T-helper 1 cell treated with Interleukin-12 subunit alpha and Interleukin-12 subunit beta and Interleukin-4 antibody, amounts not matched to agents 30 μg/mL and 1 μg/mL, for 36 hours (primary cell): ENCODE results near the gene CARD19.
A peak's percentile ranks its signal among the peaks of the same experiment; 100 is the strongest.
"Not testable (repeated sequence)": the region's sequence is repeated elsewhere in the genome, so short reads cannot be mapped to it uniquely, and the experiment has no call there.

ENCODE experiments used
- H3K27ac Mint-ChIP-seq: one replicate; pipeline ENCODE4 v1.8.0; 2021; ENCODE audit warnings: mild to moderate bottlenecking, mixed read lengths
- H3K27me3 Mint-ChIP-seq: one replicate; pipeline ENCODE4 v1.8.0; 2021; ENCODE audit warnings: low read depth, mixed read lengths
- H3K36me3 Mint-ChIP-seq: one replicate; pipeline ENCODE4 v1.8.0; 2021; ENCODE audit warnings: low read depth, mixed read lengths
- H3K4me1 Mint-ChIP-seq: one replicate; pipeline ENCODE4 v1.8.0; 2021; ENCODE audit warnings: low read depth, mixed read lengths
- H3K4me3 Mint-ChIP-seq: one replicate; pipeline ENCODE4 v1.8.0; 2021; ENCODE audit warnings: mild to moderate bottlenecking, moderate library complexity, mixed read lengths
- H3K9me3 Mint-ChIP-seq: one replicate; pipeline ENCODE4 v1.8.0; 2021; ENCODE audit warnings: mixed read lengths

Gene CARD19

GRCh38 chr9:93132287-93132927 lies 36.4 kb downstream of the CARD19 start:
- Mint-ChIP-seq H3K4me1 (peaks cover 45% of the 10 kb centered on the region), H3K36me3 (peaks cover 6% of the 10 kb centered on the region), H3K27me3 (no peaks in the 10 kb centered on the region), H3K9me3 (no peaks in the 10 kb centered on the region), H3K27ac (peak overlapping the region; percentile 92), H3K4me3 (peak overlapping the region; percentile 90)

- Mint-ChIP-seq H3K4me3 (peak overlapping the region; percentile 90), H3K36me3 (peaks cover 6% of the 10 kb centered on the region), H3K4me1 (peaks cover 49% of the 10 kb centered on the region), H3K27me3 (no peaks in the 10 kb centered on the region), H3K27ac (peak overlapping the region; percentile 92), H3K9me3 (no peaks in the 10 kb centered on the region)
Measured at GRCh38 chr9:93132946-93133680, 37.1 kb downstream of the CARD19 start.

GRCh38 chr9:93133681-93134014 lies 37.6 kb downstream of the CARD19 start:
- H3K27ac Mint-ChIP-seq: peak overlapping the region; percentile 92
- H3K4me3 Mint-ChIP-seq: peak overlapping the region; percentile 90
- H3K4me1 Mint-ChIP-seq: peaks cover 51% of the 10 kb centered on the region
- peaks cover 4% of the 10 kb centered on the region for H3K9me3 Mint-ChIP-seq
- H3K36me3 Mint-ChIP-seq: peaks cover 4% of the 10 kb centered on the region
- no peaks in the 10 kb centered on the region for H3K27me3 Mint-ChIP-seq

GRCh38 chr9:93134015-93134739 lies 38.2 kb downstream of the CARD19 start, which contains the start of gene NINJ1:
Gene NINJ1, minus strand, starts transcription at chr9:93134251. Its CDS starts 34 bp downstream, at chr9:93134217.
- peak within 1 kb of the TSS; percentile 92 for H3K27ac Mint-ChIP-seq

DNA sequence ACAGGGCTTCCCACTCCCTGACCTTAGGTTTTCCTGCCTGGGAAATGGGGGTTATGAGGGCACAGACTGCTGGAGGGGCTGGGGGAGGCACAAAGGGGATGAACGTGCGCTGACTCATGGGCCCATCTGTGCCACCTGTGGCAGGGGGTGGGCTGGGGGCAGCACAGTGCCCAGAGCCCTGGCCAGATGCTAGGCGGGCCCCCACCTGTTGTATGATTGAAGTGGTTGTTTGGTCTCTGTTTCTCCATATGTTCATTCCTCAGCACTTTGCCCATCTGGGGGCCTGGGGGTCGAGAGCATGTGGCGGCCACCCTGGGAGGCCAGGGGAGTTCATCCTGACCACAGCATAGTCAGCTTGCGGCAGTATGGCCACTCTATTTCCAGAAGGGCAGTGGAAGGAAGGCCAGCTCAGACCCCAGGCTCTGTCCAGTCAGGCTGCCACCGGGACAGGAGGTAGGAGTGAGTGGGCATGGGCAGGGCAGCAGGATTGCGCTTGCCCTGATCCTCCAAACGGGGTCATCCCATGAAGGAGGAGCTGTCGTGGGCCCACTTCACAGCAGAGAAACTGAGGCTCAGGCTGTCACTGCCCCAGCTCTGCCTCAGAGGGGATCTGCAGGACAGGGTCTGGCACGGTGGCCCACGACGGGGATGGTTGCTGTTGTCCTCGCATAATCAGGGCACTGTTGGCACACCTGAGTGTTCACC lies 38.9 kb downstream of the CARD19 start:
- peaks cover 4% of the 10 kb centered on the region for H3K9me3 Mint-ChIP-seq
- H3K4me3 Mint-ChIP-seq: peak overlapping the region; percentile 84
- H3K36me3 Mint-ChIP-seq: peaks cover 3% of the 10 kb centered on the region
- H3K27me3 Mint-ChIP-seq: no peaks in the 10 kb centered on the region
- peaks cover 49% of the 10 kb centered on the region for H3K4me1 Mint-ChIP-seq
- peak overlapping the region; percentile 91 for H3K27ac Mint-ChIP-seq

More at GRCh38 chr9:93134015-93134739, 38.2 kb downstream of the CARD19 start, which contains the start of gene NINJ1:
- peaks cover 3% of the 10 kb centered on the region for H3K36me3 Mint-ChIP-seq
- H3K4me3 Mint-ChIP-seq: peak within 1 kb of the TSS; percentile 90
- peaks cover 50% of the 10 kb centered on the region for H3K4me1 Mint-ChIP-seq
- H3K27me3 Mint-ChIP-seq: no peaks in the 10 kb centered on the region
- H3K9me3 Mint-ChIP-seq: peaks cover 4% of the 10 kb centered on the region

GRCh38 chr9:93136011-93136440 lies 40.0 kb downstream of the CARD19 start:
- peaks cover 49% of the 10 kb centered on the region for H3K4me1 Mint-ChIP-seq
- peak overlapping the region; percentile 41 for H3K27ac Mint-ChIP-seq
- peaks cover 4% of the 10 kb centered on the region for H3K9me3 Mint-ChIP-seq
- no peaks in the 10 kb centered on the region for H3K27me3 Mint-ChIP-seq
- no peak overlapping the region for H3K4me3 Mint-ChIP-seq
- H3K36me3 Mint-ChIP-seq: peaks cover 3% of the 10 kb centered on the region

DNA sequence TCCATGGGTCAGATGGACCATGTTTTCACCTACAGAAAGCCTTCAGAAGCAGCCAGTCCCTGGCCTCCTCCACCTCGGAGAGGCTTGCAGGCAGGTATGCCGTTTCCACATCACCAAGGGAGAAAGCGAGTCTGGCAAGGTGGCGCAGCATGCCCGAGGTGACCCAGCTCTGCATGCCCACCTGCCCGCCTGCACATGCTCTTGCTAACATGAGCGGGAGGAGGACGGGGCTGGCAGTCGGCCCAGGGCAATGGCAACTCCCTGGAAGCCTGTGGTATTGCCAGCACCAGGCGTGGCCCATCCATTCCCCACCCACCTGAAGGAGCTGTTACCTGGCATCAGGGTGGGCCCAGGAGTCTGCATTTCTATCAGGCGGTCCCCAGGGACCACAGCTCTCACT lies 41.3 kb downstream of the CARD19 start:
- H3K4me3 Mint-ChIP-seq: no peak overlapping the region
- H3K27ac Mint-ChIP-seq: no peak overlapping the region
- H3K27me3 Mint-ChIP-seq: no peaks in the 10 kb centered on the region
- H3K9me3 Mint-ChIP-seq: peaks cover 4% of the 10 kb centered on the region
- no peaks in the 10 kb centered on the region for H3K36me3 Mint-ChIP-seq
- H3K4me1 Mint-ChIP-seq: peaks cover 41% of the 10 kb centered on the region

GRCh38 chr9:93138171-93138764 lies 42.3 kb downstream of the CARD19 start:
- H3K27me3 Mint-ChIP-seq: no peaks in the 10 kb centered on the region
- H3K36me3 Mint-ChIP-seq: no peaks in the 10 kb centered on the region
- H3K27ac Mint-ChIP-seq: peak overlapping the region; percentile 83
- H3K4me3 Mint-ChIP-seq: no peak overlapping the region
- H3K4me1 Mint-ChIP-seq: peaks cover 37% of the 10 kb centered on the region
- H3K9me3 Mint-ChIP-seq: peaks cover 4% of the 10 kb centered on the region

DNA sequence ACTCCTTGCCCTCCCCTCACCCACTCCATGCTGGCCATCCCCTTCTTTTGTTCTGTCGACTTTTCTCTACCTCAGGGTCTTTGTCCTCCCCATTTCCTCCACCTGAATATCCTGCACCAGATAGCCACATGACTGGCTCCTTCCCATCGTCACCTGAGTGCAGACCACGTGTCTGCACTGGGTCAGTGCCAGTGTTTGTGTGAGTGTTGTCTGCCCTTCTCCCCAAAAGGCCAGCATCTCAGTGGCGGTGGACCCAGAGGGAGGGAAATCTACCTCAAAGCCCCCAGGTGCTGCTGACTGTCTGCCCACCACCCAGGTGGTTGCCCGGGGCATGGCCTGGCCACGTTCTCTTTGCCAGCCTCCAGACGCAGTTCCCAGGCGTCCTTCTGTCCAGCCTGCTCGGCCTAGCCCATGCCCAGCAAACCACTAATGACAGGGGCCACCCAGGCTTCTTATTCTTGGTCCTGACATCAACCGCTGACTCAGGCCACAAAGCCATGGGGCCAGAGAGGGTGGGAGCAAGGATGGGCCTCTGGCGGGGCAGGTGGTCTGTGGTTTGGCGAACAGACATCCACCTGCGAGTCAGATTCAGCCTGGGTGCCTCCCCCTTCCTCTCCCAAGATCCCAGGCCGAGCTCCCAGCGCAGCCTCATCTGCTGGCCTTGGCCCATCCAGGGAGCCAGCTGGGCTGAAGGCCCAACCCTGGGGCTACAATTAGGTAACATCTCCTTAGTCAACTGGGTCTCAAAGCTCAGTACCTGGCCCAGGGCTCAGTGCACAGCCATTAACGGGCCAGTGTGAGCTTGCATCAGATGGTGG lies 43.6 kb downstream of the CARD19 start:
- Mint-ChIP-seq H3K27me3 (no peaks in the 10 kb centered on the region), H3K4me3 (no peak overlapping the region), H3K9me3 (peaks cover 4% of the 10 kb centered on the region), H3K36me3 (no peaks in the 10 kb centered on the region), H3K4me1 (peaks cover 49% of the 10 kb centered on the region), H3K27ac (peak overlapping the region; percentile 55)

- Mint-ChIP-seq H3K9me3 (peaks cover 13% of the 10 kb centered on the region), H3K27me3 (no peaks in the 10 kb centered on the region)
Measured at GRCh38 chr9:93141771-93142483, 45.9 kb downstream of the CARD19 start.

GRCh38 chr9:93143830-93144530 lies 48.0 kb downstream of the CARD19 start:
- Mint-ChIP-seq H3K9me3 (peaks cover 22% of the 10 kb centered on the region), H3K27me3 (no peaks in the 10 kb centered on the region), H3K4me3 (peak overlapping the region; percentile 22), H3K27ac (peak overlapping the region; percentile 78), H3K4me1 (peaks cover 46% of the 10 kb centered on the region), H3K36me3 (peaks cover 11% of the 10 kb centered on the region)

More at GRCh38 chr9:93141771-93142483, 45.9 kb downstream of the CARD19 start:
- Mint-ChIP-seq H3K36me3 (peaks cover 4% of the 10 kb centered on the region), H3K4me3 (no peak overlapping the region), H3K4me1 (peaks cover 52% of the 10 kb centered on the region), H3K27ac (no peak overlapping the region)

GRCh38 chr9:93146696-93147095 lies 50.7 kb downstream of the CARD19 start:
- peak overlapping the region; percentile 45 for H3K27ac Mint-ChIP-seq
- H3K27me3 Mint-ChIP-seq, H3K4me3 Mint-ChIP-seq: not testable (repeated sequence)
- H3K4me1 Mint-ChIP-seq: peaks cover 52% of the 10 kb centered on the region
- H3K36me3 Mint-ChIP-seq: peaks cover 14% of the 10 kb centered on the region
- H3K9me3 Mint-ChIP-seq: peaks cover 28% of the 10 kb centered on the region
